Suprapubic skin (tissue), 4 donors: ENCODE data around the gene SUMF1. TPM values are rescaled to one million over a fixed set of nuclear protein-coding genes. Genes with fewer than 3 reads are reported as not detected.

Source experiments
- DNase-seq, 2 donors: peaks; one replicate each; pipeline ENCODE4 v3.0.0-alpha.2; 2019; ENCODE audit warnings: low spot score in 2 of 2
- H3K27ac ChIP-seq: fragments of 200-600 bp; sonication (generic); one replicate; pipeline ENCODE4 v1.5.1; 2019
- H3K27me3 ChIP-seq: fragments of 200-600 bp; sonication (generic); one replicate; pipeline ENCODE4 v1.5.1; 2019
- H3K36me3 ChIP-seq: fragments of 200-600 bp; sonication (generic); one replicate; pipeline ENCODE4 v1.5.1; 2019
- H3K4me1 ChIP-seq: fragments of 200-600 bp; sonication (generic); one replicate; pipeline ENCODE4 v1.5.1; 2019
- H3K4me3 ChIP-seq: fragments of 200-600 bp; sonication (generic); one replicate; pipeline ENCODE4 v1.5.1; 2019; ENCODE audit warnings: mild to moderate bottlenecking
- H3K9me3 ChIP-seq: fragments of 200-600 bp; sonication (generic); one replicate; pipeline ENCODE4 v1.5.1; 2019
- EP300 ChIP-seq: sonication (generic); formaldehyde crosslinking; IDR thresholded peaks from one replicate; pipeline ENCODE4 v1.6.1; 2017; ENCODE audit warnings: antibody characterized with exemption
- POLR2A ChIP-seq, 2 donors: fragments of 450-650 bp; IDR thresholded peaks; one replicate each; pipeline ENCODE4 v1.6.1; 2017; ENCODE audit warnings: antibody characterized with exemption in 2 of 2, mild to moderate bottlenecking in 2 of 2, moderate library complexity in 2 of 2
- POLR2AphosphoS5 ChIP-seq, 3 donors: sonication (generic); formaldehyde crosslinking; IDR thresholded peaks; one replicate each; pipeline ENCODE4 v1.6.1; 2017; ENCODE audit warnings: antibody characterized with exemption in 3 of 3
- WGBS: methylation state at CpG from one replicate; pipeline ENCODE4 v1.1.5; 2018; 5-methylcytosine and 5-hydroxymethylcytosine counted together
- total RNA-seq, 4 donors: library from RNA; depleted of rRNA; stranded (reverse); fragments of >200 nt; gene quantifications; one replicate each; pipeline ENCODE4 v1.1.0, GENCODE V29; 2016
- TF ChIP-seq, protein P1 (sequence below), 2 donors: fragments of 200-600 bp in 1 of 2; fragments of 450-650 bp in 1 of 2; sonication (generic) in 1 of 2; IDR thresholded peaks; one replicate each; pipeline ENCODE4 v1.5.1; 2016 to 2019; ENCODE audit warnings: antibody characterized with exemption in 2 of 2, mild to moderate bottlenecking in 1 of 2, moderate library complexity in 1 of 2

SUMF1 gene
- total RNA-seq, 4 donors from 2014 or later: 38.9 to 47.3 (median 42.3) TPM

- peaks cover 16% of the 10 kb centered on the region for H3K4me1 ChIP-seq
- H3K27ac ChIP-seq: peak overlapping the region; percentile 45
- no peaks in the 10 kb centered on the region for H3K9me3 ChIP-seq
- no peak overlapping the region for H3K4me3 ChIP-seq
- H3K36me3 ChIP-seq: no peaks in the 10 kb centered on the region
- WGBS: 65% methylated on average over 6 of the region's 6 CpGs
- TF ChIP-seq EP300: no peak
- TF ChIP-seq, protein P1, sequence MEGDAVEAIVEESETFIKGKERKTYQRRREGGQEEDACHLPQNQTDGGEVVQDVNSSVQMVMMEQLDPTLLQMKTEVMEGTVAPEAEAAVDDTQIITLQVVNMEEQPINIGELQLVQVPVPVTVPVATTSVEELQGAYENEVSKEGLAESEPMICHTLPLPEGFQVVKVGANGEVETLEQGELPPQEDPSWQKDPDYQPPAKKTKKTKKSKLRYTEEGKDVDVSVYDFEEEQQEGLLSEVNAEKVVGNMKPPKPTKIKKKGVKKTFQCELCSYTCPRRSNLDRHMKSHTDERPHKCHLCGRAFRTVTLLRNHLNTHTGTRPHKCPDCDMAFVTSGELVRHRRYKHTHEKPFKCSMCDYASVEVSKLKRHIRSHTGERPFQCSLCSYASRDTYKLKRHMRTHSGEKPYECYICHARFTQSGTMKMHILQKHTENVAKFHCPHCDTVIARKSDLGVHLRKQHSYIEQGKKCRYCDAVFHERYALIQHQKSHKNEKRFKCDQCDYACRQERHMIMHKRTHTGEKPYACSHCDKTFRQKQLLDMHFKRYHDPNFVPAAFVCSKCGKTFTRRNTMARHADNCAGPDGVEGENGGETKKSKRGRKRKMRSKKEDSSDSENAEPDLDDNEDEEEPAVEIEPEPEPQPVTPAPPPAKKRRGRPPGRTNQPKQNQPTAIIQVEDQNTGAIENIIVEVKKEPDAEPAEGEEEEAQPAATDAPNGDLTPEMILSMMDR (IDR thresholded peaks at IDR 0.05): no peak
- TF ChIP-seq POLR2A (IDR thresholded peaks at IDR 0.05): no peak
- no peak for TF ChIP-seq POLR2AphosphoS5 (IDR thresholded peaks at IDR 0.05)
- no peaks in the 10 kb centered on the region for H3K27me3 ChIP-seq
- no peak for DNase-seq
Observed at GRCh38 chr3:4340411-4341335, 126.4 kb downstream of the SUMF1 start.

GRCh38 chr3:4340077-4340410 is 127.0 kb downstream of the SUMF1 start:
- Histone ChIP-seq H3K27me3 (no peaks in the 10 kb centered on the region), H3K36me3 (no peaks in the 10 kb centered on the region), H3K27ac (peak overlapping the region; percentile 45), H3K9me3 (no peaks in the 10 kb centered on the region), H3K4me3 (no peak overlapping the region), H3K4me1 (peaks cover 16% of the 10 kb centered on the region)
- TF ChIP-seq POLR2A (IDR thresholded peaks at IDR 0.05) (no peak), POLR2AphosphoS5 (IDR thresholded peaks at IDR 0.05) (no peak), EP300 (no peak)
- TF ChIP-seq, protein P1 (IDR thresholded peaks at IDR 0.05): no peak
- no peak for DNase-seq
- 92% methylated on average over 4 of the region's 4 CpGs for WGBS

DNA sequence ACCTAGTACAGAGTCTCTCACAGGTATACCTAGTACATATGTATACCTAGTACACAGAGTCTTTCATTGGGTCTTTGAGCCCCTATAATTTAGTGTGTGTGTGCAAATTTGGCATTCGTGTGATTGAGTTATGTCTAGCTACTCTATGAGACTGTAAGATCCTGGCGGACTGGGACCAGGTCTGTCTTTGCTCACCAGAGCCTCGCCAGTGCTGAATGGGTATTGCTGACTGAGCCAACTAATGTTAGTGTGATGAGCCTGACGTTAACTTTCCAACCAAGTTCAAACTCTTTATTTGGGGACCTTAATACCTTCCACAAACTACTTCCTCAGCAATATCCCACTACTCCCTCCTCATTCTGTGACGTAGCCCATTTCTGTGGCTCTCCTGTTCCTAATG is 128.3 kb downstream of the SUMF1 start:
- WGBS: 98% methylated on average over 5 of the region's 5 CpGs
- Histone ChIP-seq H3K4me3 (no peak overlapping the region), H3K27me3 (no peaks in the 10 kb centered on the region), H3K36me3 (no peaks in the 10 kb centered on the region), H3K4me1 (peaks cover 16% of the 10 kb centered on the region), H3K27ac (no peak overlapping the region), H3K9me3 (no peaks in the 10 kb centered on the region)
- TF ChIP-seq, protein P1 (IDR thresholded peaks at IDR 0.05): no peak
- no peak for TF ChIP-seq POLR2A (IDR thresholded peaks at IDR 0.05)
- TF ChIP-seq POLR2AphosphoS5 (IDR thresholded peaks at IDR 0.05): no peak
- TF ChIP-seq EP300: no peak
- DNase-seq: no peak

GRCh38 chr3:4336850-4337546 is 130.1 kb downstream of the SUMF1 start:
- H3K4me3 ChIP-seq: no peak overlapping the region
- TF ChIP-seq, protein P1 (IDR thresholded peaks at IDR 0.05): no peak
- TF ChIP-seq POLR2AphosphoS5 (IDR thresholded peaks at IDR 0.05) (no peak), POLR2A (IDR thresholded peaks at IDR 0.05) (no peak), EP300 (no peak)
- no peak for DNase-seq
- H3K27ac ChIP-seq: peak overlapping the region; percentile 8
- H3K36me3 ChIP-seq: no peaks in the 10 kb centered on the region
- H3K4me1 ChIP-seq: peaks cover 15% of the 10 kb centered on the region
- 64% methylated on average over 3 of the region's 3 CpGs for WGBS
- H3K27me3 ChIP-seq: no peaks in the 10 kb centered on the region
- H3K9me3 ChIP-seq: no peaks in the 10 kb centered on the region
